ENCODE results near the gene ATP10B.

ATP10B gene

DNA sequence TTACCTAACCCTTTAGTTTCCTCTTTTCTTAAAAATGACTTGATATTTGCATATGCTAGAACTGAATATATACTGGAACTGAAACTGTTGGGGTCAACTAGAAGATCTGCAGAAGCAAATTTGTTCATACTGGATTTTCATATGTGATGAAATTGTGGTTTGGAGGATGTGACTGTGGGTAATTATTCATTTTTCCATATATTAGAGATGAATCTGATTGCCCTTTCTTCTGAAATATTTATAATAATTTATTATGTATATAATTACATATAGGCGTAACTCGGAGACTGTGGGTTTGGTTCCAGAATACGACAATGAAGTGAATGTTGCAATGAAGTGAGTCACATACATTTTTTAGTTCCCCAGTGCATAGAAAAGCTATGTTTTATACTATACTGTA, 149.1 kb downstream of the ATP10B start:
- no peak overlapping the region for H3K27ac ChIP-seq (ENCODE audit: low read depth, low read length)

DNA sequence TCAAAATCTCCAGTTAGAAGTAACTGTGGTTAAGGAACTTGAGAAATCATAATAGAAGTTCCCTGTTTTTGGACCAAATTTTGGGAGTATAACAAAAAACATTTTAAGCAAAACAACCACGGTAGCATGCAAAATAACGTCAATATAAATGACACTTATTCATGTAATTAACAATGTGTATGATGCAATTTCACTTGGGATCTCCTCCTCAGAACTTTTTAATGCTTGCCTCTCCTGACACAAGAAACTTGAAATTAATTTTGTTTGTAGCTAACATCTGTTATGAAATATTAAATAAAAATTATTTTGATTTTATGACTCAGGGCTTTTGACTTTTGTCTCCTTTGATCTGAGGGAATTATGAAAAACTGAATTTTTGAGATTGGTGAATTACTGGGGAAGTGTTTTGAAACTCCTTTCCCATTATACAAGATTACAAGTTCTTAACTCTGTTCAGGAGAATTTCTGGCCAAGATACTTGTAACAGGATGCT, 149.7 kb downstream of the ATP10B start:
- Histone ChIP-seq H3K27me3 (ENCODE audit: control insufficient read depth, insufficient read depth, low read length) (no peaks in the 10 kb centered on the region), H3K4me3 (ENCODE audit: low read depth, low read length) (no peak overlapping the region), H3K9me3 (ENCODE audit: control insufficient read depth, insufficient read depth, low read length) (no peaks in the 10 kb centered on the region), H3K27ac (ENCODE audit: low read depth, low read length) (no peak overlapping the region), H3K36me3 (ENCODE audit: control insufficient read depth, insufficient read depth, low read length) (no peaks in the 10 kb centered on the region), H3K9ac (ENCODE audit: low read depth, low read length) (no peak overlapping the region), H3K4me1 (ENCODE audit: control insufficient read depth, insufficient read depth, low read length) (no peaks in the 10 kb centered on the region)

More for the DNA sequence above, 149.1 kb downstream of the ATP10B start:
- no peaks in the 10 kb centered on the region for H3K36me3 ChIP-seq (ENCODE audit: control insufficient read depth, insufficient read depth, low read length)
- H3K9ac ChIP-seq (ENCODE audit: low read depth, low read length), result no peak overlapping the region
- no peaks in the 10 kb centered on the region for H3K9me3 ChIP-seq (ENCODE audit: control insufficient read depth, insufficient read depth, low read length)
- no peaks in the 10 kb centered on the region for H3K27me3 ChIP-seq (ENCODE audit: control insufficient read depth, insufficient read depth, low read length)
- H3K4me1 ChIP-seq (ENCODE audit: control insufficient read depth, insufficient read depth, low read length), result no peaks in the 10 kb centered on the region
- no peak overlapping the region for H3K4me3 ChIP-seq (ENCODE audit: low read depth, low read length)

DNA sequence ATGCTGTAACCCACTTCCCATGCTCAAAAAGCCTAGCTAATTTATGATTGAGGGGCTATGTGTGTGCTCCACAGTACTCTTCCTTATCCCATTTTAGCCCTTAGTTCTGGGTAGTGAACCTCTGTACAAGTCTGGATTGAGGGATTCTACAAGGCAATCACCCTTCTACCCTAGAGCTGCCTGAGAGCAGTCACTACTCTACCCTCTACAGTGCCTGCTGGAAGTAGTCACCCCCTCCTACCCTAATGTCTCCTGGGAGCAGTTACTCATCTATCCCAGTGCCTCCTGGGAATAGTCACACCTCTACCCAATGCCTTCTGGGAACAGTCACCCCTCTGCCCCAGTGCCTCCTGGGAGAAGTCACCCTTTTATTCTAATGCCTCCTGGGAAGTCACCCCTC, 150.6 kb downstream of the ATP10B start:
- Histone ChIP-seq H3K27me3 (ENCODE audit: control insufficient read depth, insufficient read depth, low read length) (no peaks in the 10 kb centered on the region), H3K4me3 (ENCODE audit: low read depth, low read length) (no peak overlapping the region), H3K36me3 (ENCODE audit: control insufficient read depth, insufficient read depth, low read length) (no peaks in the 10 kb centered on the region), H3K4me1 (ENCODE audit: control insufficient read depth, insufficient read depth, low read length) (no peaks in the 10 kb centered on the region), H3K9ac (ENCODE audit: low read depth, low read length) (no peak overlapping the region), H3K27ac (ENCODE audit: low read depth, low read length) (no peak overlapping the region), H3K9me3 (ENCODE audit: control insufficient read depth, insufficient read depth, low read length) (no peaks in the 10 kb centered on the region)

DNA sequence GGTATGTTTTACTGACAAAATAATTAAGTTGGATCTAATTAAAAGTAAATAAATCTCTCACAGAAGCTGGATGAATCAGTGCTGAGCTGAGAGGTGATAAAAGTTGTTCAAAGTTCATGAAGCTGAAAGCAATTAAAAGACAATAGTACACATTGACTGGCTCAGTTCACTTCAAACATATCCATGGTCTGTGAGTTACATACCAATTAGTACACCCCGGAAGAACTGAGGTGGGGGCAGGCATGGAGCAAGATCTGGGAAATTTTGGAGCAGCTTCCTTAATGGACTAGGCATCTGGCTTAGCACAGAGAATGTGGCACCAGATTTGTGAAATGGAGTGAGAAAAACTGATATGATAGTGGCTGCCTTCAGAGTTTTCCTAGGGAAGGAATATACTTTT, 152.7 kb downstream of the ATP10B start:
- H3K9ac ChIP-seq (ENCODE audit: low read depth, low read length), result no peak overlapping the region
- no peaks in the 10 kb centered on the region for H3K4me1 ChIP-seq (ENCODE audit: control insufficient read depth, insufficient read depth, low read length)
- no peaks in the 10 kb centered on the region for H3K27me3 ChIP-seq (ENCODE audit: control insufficient read depth, insufficient read depth, low read length)
- no peak overlapping the region for H3K27ac ChIP-seq (ENCODE audit: low read depth, low read length)
- no peak overlapping the region for H3K4me3 ChIP-seq (ENCODE audit: low read depth, low read length)
- H3K9me3 ChIP-seq (ENCODE audit: control insufficient read depth, insufficient read depth, low read length), result no peaks in the 10 kb centered on the region
- H3K36me3 ChIP-seq (ENCODE audit: control insufficient read depth, insufficient read depth, low read length), result no peaks in the 10 kb centered on the region

DNA sequence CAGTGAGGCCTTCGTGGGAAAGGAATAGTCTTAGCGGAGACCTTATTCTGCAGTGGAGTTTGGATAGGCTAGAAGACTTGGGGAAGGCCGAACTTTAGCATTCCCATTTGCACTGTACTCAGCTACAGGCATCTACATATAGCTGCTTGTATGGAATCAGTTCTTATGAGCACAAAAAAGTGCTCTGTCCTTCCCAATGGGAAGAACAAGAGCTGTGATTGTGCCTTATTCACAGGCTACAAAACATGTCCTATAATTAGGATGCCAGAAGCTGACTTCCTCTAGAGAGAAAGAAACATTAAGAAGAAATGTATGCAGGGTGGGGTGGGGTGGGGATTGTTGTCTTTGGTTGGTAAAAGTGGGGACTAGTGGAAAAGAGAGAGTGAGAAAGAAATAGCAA, 154.7 kb downstream of the ATP10B start:
- Histone ChIP-seq H3K27me3 (ENCODE audit: control insufficient read depth, insufficient read depth, low read length) (no peaks in the 10 kb centered on the region), H3K4me1 (ENCODE audit: control insufficient read depth, insufficient read depth, low read length) (no peaks in the 10 kb centered on the region), H3K36me3 (ENCODE audit: control insufficient read depth, insufficient read depth, low read length) (no peaks in the 10 kb centered on the region), H3K27ac (ENCODE audit: low read depth, low read length) (no peak overlapping the region), H3K9ac (ENCODE audit: low read depth, low read length) (no peak overlapping the region), H3K9me3 (ENCODE audit: control insufficient read depth, insufficient read depth, low read length) (no peaks in the 10 kb centered on the region), H3K4me3 (ENCODE audit: low read depth, low read length) (no peak overlapping the region)

DNA sequence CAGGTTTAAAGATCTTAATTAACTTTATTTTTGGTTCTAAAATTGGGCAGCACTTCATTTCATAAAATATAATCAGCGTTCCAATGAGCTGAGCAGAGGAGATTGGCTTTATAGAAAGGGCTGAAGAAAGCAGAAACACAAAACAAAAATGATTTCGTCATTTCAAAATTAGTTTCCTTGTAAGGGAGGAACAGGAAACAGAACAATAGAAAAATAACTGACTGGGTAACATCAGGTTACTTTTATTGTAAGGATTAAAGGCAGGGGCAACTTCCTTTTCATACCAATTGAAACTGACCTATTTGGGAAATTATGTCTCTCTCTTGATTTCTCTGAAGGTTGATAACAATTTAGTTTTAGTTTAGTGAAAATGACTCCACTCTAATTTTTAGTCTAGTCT, 157.1 kb downstream of the ATP10B start:
- Histone ChIP-seq H3K27ac (ENCODE audit: low read depth, low read length) (no peak overlapping the region), H3K4me3 (ENCODE audit: low read depth, low read length) (no peak overlapping the region), H3K27me3 (ENCODE audit: control insufficient read depth, insufficient read depth, low read length) (no peaks in the 10 kb centered on the region), H3K9ac (ENCODE audit: low read depth, low read length) (no peak overlapping the region), H3K36me3 (ENCODE audit: control insufficient read depth, insufficient read depth, low read length) (no peaks in the 10 kb centered on the region), H3K9me3 (ENCODE audit: control insufficient read depth, insufficient read depth, low read length) (no peaks in the 10 kb centered on the region), H3K4me1 (ENCODE audit: control insufficient read depth, insufficient read depth, low read length) (no peaks in the 10 kb centered on the region)

DNA sequence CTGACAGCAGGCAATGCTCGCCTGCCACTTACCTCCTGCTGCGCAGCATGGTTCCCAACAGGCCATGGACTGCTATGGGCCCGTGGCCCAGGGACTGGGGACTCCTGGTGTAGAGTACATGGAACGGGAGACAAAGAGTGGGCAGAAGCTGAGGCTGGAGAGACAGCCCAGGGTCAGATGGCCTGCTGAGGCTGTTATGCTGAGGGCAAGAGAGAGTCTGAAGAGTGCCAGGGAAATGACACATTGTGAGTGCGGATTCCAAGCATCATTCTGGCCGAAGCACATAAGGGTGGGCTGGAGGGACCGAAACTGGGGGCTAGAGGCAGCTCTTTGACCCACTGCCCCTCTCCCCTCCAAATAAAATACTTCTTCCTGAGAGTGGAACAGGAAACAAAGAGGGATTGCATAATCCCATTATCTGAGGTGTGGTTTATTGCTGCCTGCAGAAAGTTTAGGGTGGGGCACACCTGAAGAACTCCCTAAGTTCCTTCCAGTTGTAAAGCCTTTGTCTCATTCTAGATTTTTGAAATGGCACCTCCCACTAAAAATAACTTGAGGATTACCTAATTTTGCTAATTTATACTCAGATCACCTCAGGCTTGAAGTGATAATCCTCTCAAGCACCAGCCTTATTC, 158.1 kb downstream of the ATP10B start:
- Histone ChIP-seq H3K27ac (ENCODE audit: low read depth, low read length) (no peak overlapping the region), H3K9ac (ENCODE audit: low read depth, low read length) (no peak overlapping the region), H3K27me3 (ENCODE audit: control insufficient read depth, insufficient read depth, low read length) (no peaks in the 10 kb centered on the region), H3K9me3 (ENCODE audit: control insufficient read depth, insufficient read depth, low read length) (no peaks in the 10 kb centered on the region), H3K4me3 (ENCODE audit: low read depth, low read length) (no peak overlapping the region), H3K36me3 (ENCODE audit: control insufficient read depth, insufficient read depth, low read length) (no peaks in the 10 kb centered on the region), H3K4me1 (ENCODE audit: control insufficient read depth, insufficient read depth, low read length) (no peaks in the 10 kb centered on the region)

DNA sequence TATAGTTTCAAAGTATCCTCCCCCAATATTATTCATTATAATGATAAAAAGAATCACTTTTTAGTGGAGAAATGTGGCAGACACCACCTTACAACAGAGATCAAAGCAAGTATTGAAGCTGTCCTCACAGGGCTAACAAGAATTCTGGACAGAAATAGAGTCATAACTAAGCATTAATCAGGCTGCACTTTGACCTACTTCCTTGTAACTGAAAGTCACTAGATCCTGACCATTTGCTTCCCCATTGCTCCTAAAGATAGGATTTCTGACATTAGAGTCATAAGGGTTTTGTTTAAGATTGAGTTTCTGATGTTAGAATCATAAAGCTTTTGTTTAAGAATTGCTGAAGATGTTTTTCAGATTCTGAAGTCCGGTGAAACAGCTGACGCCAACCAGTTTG, 159.7 kb downstream of the ATP10B start:
- H3K27me3 ChIP-seq (ENCODE audit: control insufficient read depth, insufficient read depth, low read length), result no peaks in the 10 kb centered on the region
- no peak overlapping the region for H3K27ac ChIP-seq (ENCODE audit: low read depth, low read length)
- H3K9ac ChIP-seq (ENCODE audit: low read depth, low read length), result no peak overlapping the region
- no peaks in the 10 kb centered on the region for H3K9me3 ChIP-seq (ENCODE audit: control insufficient read depth, insufficient read depth, low read length)
- H3K4me3 ChIP-seq (ENCODE audit: low read depth, low read length), result no peak overlapping the region
- no peaks in the 10 kb centered on the region for H3K4me1 ChIP-seq (ENCODE audit: control insufficient read depth, insufficient read depth, low read length)
- H3K36me3 ChIP-seq (ENCODE audit: control insufficient read depth, insufficient read depth, low read length), result no peaks in the 10 kb centered on the region

DNA sequence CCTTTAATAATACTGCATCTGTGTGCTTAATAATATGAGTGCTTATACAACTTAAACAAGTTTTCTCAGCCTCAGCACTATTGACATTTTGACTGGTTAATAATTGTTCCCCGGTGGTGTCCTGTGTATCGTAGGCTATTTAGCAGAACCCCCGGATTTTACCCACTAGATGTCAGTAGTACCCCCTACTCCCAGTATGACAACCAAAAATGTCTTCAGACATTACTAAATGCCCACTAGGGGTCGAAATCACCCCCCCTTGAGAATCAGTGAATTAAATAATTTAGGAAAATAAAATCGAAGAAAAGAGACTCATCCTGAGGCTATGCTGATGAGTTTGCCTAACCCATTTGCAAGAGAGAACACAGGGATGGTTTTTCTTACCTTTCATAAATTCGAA, 166.3 kb downstream of the ATP10B start:
- Histone ChIP-seq H3K27ac (ENCODE audit: low read depth, low read length) (no peak overlapping the region), H3K27me3 (ENCODE audit: control insufficient read depth, insufficient read depth, low read length) (no peaks in the 10 kb centered on the region), H3K36me3 (ENCODE audit: control insufficient read depth, insufficient read depth, low read length) (no peaks in the 10 kb centered on the region), H3K4me3 (ENCODE audit: low read depth, low read length) (no peak overlapping the region), H3K9ac (ENCODE audit: low read depth, low read length) (no peak overlapping the region), H3K4me1 (ENCODE audit: control insufficient read depth, insufficient read depth, low read length) (no peaks in the 10 kb centered on the region), H3K9me3 (ENCODE audit: control insufficient read depth, insufficient read depth, low read length) (no peaks in the 10 kb centered on the region)

DNA sequence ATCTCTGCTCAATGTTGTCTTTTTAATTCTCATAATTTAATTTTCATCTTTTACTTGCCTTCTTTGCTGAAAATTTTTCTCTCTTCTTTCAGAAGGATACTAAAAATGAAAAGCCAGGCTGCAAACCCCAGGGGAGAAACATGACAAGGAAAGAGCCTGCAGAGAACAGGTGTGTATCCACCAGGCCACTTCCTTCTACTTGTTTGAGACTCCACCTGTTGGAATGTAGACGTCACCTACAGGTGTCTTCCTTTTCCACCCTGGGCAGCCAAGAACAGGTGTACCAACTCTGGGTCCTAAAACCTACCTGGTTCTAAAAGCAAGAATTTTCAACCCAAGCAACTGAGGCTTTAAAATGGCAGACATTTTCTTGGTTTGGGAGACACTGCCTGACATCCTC, 166.8 kb downstream of the ATP10B start:
- H3K9ac ChIP-seq (ENCODE audit: low read depth, low read length), result no peak overlapping the region
- no peaks in the 10 kb centered on the region for H3K36me3 ChIP-seq (ENCODE audit: control insufficient read depth, insufficient read depth, low read length)
- no peaks in the 10 kb centered on the region for H3K27me3 ChIP-seq (ENCODE audit: control insufficient read depth, insufficient read depth, low read length)
- H3K4me1 ChIP-seq (ENCODE audit: control insufficient read depth, insufficient read depth, low read length), result no peaks in the 10 kb centered on the region
- H3K27ac ChIP-seq (ENCODE audit: low read depth, low read length), result no peak overlapping the region
- H3K9me3 ChIP-seq (ENCODE audit: control insufficient read depth, insufficient read depth, low read length), result no peaks in the 10 kb centered on the region
- H3K4me3 ChIP-seq (ENCODE audit: low read depth, low read length), result no peak overlapping the region

DNA sequence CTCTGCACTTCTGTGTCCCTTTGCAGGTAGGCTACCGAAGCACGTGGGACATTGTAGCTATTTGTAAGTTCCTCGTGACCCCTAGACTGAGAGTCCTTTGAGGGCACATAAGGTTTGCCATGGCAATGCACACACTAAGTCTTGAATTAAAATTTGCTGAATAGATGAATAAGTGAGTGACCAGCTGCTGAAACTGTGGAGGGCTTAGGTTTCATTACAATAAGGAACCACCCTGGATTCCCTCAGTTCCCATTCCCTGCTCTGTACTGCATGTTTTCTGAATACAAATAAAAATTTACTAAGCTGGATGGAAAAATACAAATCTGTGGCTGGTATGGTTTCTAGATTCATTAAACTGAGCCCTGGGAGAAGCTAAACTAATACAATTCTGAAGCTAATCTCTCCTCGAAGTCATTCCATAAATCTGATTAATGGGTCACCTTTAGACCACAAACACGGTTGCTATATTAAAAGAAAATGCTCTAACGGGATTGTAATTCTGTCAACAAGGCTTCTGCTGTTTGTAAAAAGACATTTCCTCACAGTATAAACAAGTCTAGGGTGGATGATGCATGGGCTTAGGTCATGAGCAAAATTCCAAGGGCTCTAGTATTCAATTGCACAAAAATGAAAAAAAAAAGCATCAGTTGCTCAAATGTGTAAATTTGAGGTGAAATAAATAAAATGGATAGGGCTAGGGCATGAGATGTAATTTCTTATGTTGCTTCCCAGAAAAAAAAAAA, 172.3 kb downstream of the ATP10B start:
- H3K9ac ChIP-seq (ENCODE audit: low read depth, low read length), result no peak overlapping the region
- no peak overlapping the region for H3K27ac ChIP-seq (ENCODE audit: low read depth, low read length)
- H3K9me3 ChIP-seq (ENCODE audit: control insufficient read depth, insufficient read depth, low read length), result no peaks in the 10 kb centered on the region
- no peaks in the 10 kb centered on the region for H3K27me3 ChIP-seq (ENCODE audit: control insufficient read depth, insufficient read depth, low read length)
- H3K4me3 ChIP-seq (ENCODE audit: low read depth, low read length), result no peak overlapping the region
- H3K4me1 ChIP-seq (ENCODE audit: control insufficient read depth, insufficient read depth, low read length), result no peaks in the 10 kb centered on the region
- H3K36me3 ChIP-seq (ENCODE audit: control insufficient read depth, insufficient read depth, low read length), result no peaks in the 10 kb centered on the region
